NCI-H69 (cell line): ENCODE results near the gene FAM111B.
"Not testable (repeated sequence)": the region's sequence is repeated elsewhere in the genome, so short reads cannot be mapped to it uniquely, and the experiment has no call there.

Experiments used
- DNase-seq: peaks from one replicate; lab custom pipeline; 2025; lab: John Stamatoyannopoulos, UW

The FAM111B gene

GRCh38 chr11:59106363-59107336 is at the start of gene FAM111B:
Gene FAM111B, plus strand, starts transcription at chr11:59107237. Its CDS starts 2,389 bp downstream, at chr11:59109626.
- DNase-seq, result peak; percentile 99

- peak; percentile 96 for DNase-seq
These were observed 48.7 kb upstream of the FAM111B start for GRCh38 chr11:59058120-59059033.

- DNase-seq, result not testable (repeated sequence)
These were observed 46.9 kb upstream of the FAM111B start for GRCh38 chr11:59060096-59060495.

GRCh38 chr11:59062602-59063529 is 44.2 kb upstream of the FAM111B start:
- peak; percentile 6 for DNase-seq

- DNase-seq, result not testable (repeated sequence)
These were observed 42.9 kb upstream of the FAM111B start for GRCh38 chr11:59063996-59064727.

GRCh38 chr11:59069087-59069486 is 38.0 kb upstream of the FAM111B start:
- DNase-seq, result no peak

GRCh38 chr11:59076876-59077571 is 30.0 kb upstream of the FAM111B start:
- DNase-seq, result no peak

- DNase-seq, result no peak
These were observed 28.6 kb upstream of the FAM111B start for GRCh38 chr11:59078435-59078834.

- no peak for DNase-seq
These were observed 28.0 kb upstream of the FAM111B start for GRCh38 chr11:59079086-59079485.

GRCh38 chr11:59080421-59080820 is 26.6 kb upstream of the FAM111B start:
- not testable (repeated sequence) for DNase-seq

GRCh38 chr11:59081430-59082020 is 25.5 kb upstream of the FAM111B start:
- DNase-seq, result not testable (repeated sequence)

- not testable (repeated sequence) for DNase-seq
These were observed 21.0 kb upstream of the FAM111B start, which contains the start of gene GLYATL1B for GRCh38 chr11:59086007-59086406. Gene GLYATL1B, plus strand, starts transcription at chr11:59086307. Its CDS starts 0 bp downstream, at chr11:59086307.

- DNase-seq, result no peak
These were observed 18.9 kb upstream of the FAM111B start for GRCh38 chr11:59088162-59088561.

- not testable (repeated sequence) for DNase-seq
These were observed 13.5 kb upstream of the FAM111B start for GRCh38 chr11:59093576-59093975.

GRCh38 chr11:59095225-59095624 is 11.8 kb upstream of the FAM111B start:
- not testable (repeated sequence) for DNase-seq

GRCh38 chr11:59095972-59096575 is 11.0 kb upstream of the FAM111B start:
- DNase-seq, result not testable (repeated sequence)

GRCh38 chr11:59097113-59097708 is 9.8 kb upstream of the FAM111B start:
- DNase-seq, result peak; percentile 63

GRCh38 chr11:59097938-59098337 is 9.1 kb upstream of the FAM111B start:
- DNase-seq, result not testable (repeated sequence)
